Hematopoietic multipotent progenitor cell treated with erythropoietin and hydrocortisone succinate and interleukin-3 and kit ligand, for 17 days (in vitro differentiated cells): ENCODE data around the gene ZBTB1.

Experiments
- DNase-seq: peaks from one replicate; pipeline ENCODE4 v3.0.0-alpha.2; 2015; ENCODE audit warnings: low spot score

ZBTB1 gene

GRCh38 chr14:64504310-64504896 is at the start of gene ZBTB1:
Gene ZBTB1, plus strand, starts transcription at chr14:64504770. Its CDS starts 16,735 bp downstream, at chr14:64521505.
- DNase-seq: peak; percentile 44

GRCh38 chr14:64459405-64460136 is 45.0 kb upstream of the ZBTB1 start:
- DNase-seq: no peak

- no peak for DNase-seq
Measured at GRCh38 chr14:64461221-64461620, 43.3 kb upstream of the ZBTB1 start.

- no peak for DNase-seq
Measured at GRCh38 chr14:64463195-64463594, 41.4 kb upstream of the ZBTB1 start.

- no peak for DNase-seq
Measured at GRCh38 chr14:64463873-64464272, 40.7 kb upstream of the ZBTB1 start.

- DNase-seq: no peak
Measured at GRCh38 chr14:64464651-64465050, 39.9 kb upstream of the ZBTB1 start.

- no peak for DNase-seq
Measured at GRCh38 chr14:64465191-64465822, 39.3 kb upstream of the ZBTB1 start, which contains the start of gene AKAP5. Gene AKAP5, plus strand, starts transcription at chr14:64465499. Its CDS starts 2,896 bp downstream, at chr14:64468395.

GRCh38 chr14:64465831-64466554 is 38.6 kb upstream of the ZBTB1 start:
- DNase-seq: no peak

- DNase-seq: no peak
Measured at GRCh38 chr14:64467101-64467500, 37.5 kb upstream of the ZBTB1 start.

GRCh38 chr14:64467566-64467965 is 37.0 kb upstream of the ZBTB1 start:
- DNase-seq: no peak

- DNase-seq: no peak
Measured at GRCh38 chr14:64468451-64468850, 36.1 kb upstream of the ZBTB1 start.

- DNase-seq: no peak
Measured at GRCh38 chr14:64474041-64474440, 30.5 kb upstream of the ZBTB1 start.

GRCh38 chr14:64474698-64475097 is 29.9 kb upstream of the ZBTB1 start:
- DNase-seq: no peak

GRCh38 chr14:64475585-64476273 is 28.8 kb upstream of the ZBTB1 start:
- DNase-seq: no peak

- DNase-seq: no peak
Measured at GRCh38 chr14:64476438-64476837, 28.1 kb upstream of the ZBTB1 start.

GRCh38 chr14:64478634-64479250 is 25.8 kb upstream of the ZBTB1 start:
- DNase-seq: peak; percentile 43

GRCh38 chr14:64488590-64489099 is 15.9 kb upstream of the ZBTB1 start:
- DNase-seq: no peak

- no peak for DNase-seq
Measured at GRCh38 chr14:64491637-64492036, 12.9 kb upstream of the ZBTB1 start.

GRCh38 chr14:64493455-64493854 is 11.1 kb upstream of the ZBTB1 start:
- DNase-seq: no peak

- no peak for DNase-seq
Measured at GRCh38 chr14:64495252-64495651, 9.3 kb upstream of the ZBTB1 start.

- DNase-seq: no peak
Measured at GRCh38 chr14:64496764-64497163, 7.8 kb upstream of the ZBTB1 start.
